GM19240 (cell line): Measurements from ENCODE around the gene FAAH.

Source experiments
- DNase-seq: peaks from one replicate; pipeline ENCODE4 v3.0.0; 2011; ENCODE audit warnings: low spot score; ENCODE audit not compliant: insufficient read length

FAAH gene

GRCh38 chr1:46449223-46450159 is 55.4 kb downstream of the FAAH start:
- no peak for DNase-seq

GRCh38 chr1:46450160-46450517 is 56.0 kb downstream of the FAAH start:
- DNase-seq, result no peak

GRCh38 chr1:46451948-46452930 is 58.1 kb downstream of the FAAH start:
- DNase-seq, result no peak

- no peak for DNase-seq
Observed at GRCh38 chr1:46452931-46453325, 58.8 kb downstream of the FAAH start.

- no peak for DNase-seq
Observed at GRCh38 chr1:46453449-46453848, 59.3 kb downstream of the FAAH start.

GRCh38 chr1:46455951-46456350 is 61.8 kb downstream of the FAAH start:
- DNase-seq, result no peak

- DNase-seq, result no peak
Observed at GRCh38 chr1:46456411-46456963, 62.4 kb downstream of the FAAH start.

GRCh38 chr1:46457178-46457577 is 63.1 kb downstream of the FAAH start:
- DNase-seq, result no peak

- no peak for DNase-seq
Observed at GRCh38 chr1:46458190-46458589, 64.1 kb downstream of the FAAH start.

GRCh38 chr1:46458846-46459245 is 64.7 kb downstream of the FAAH start:
- DNase-seq, result no peak

- no peak for DNase-seq
Observed at GRCh38 chr1:46459315-46459714, 65.2 kb downstream of the FAAH start.

- DNase-seq, result no peak
Observed at GRCh38 chr1:46461017-46461808, 67.1 kb downstream of the FAAH start.

- DNase-seq, result no peak
Observed at GRCh38 chr1:46461809-46462448, 67.8 kb downstream of the FAAH start.
